Gastroesophageal sphincter (tissue), 3 donors: ENCODE results near the gene KIRREL2.

Source experiments
- CTCF ChIP-seq, 4 experiments: fragments of 200-600 bp in 2 of 4; fragments of 450-650 bp in 2 of 4; sonication (generic) in 1 of 4; IDR thresholded peaks; one replicate each; pipeline ENCODE4 v1.5.1; 2017 to 2019; ENCODE audit warnings: antibody characterized with exemption in 4 of 4, mild to moderate bottlenecking in 2 of 4, moderate library complexity in 2 of 4
- POLR2AphosphoS5 ChIP-seq: sonication (generic); formaldehyde crosslinking; IDR thresholded peaks from one replicate; pipeline ENCODE4 v1.6.1; 2017; ENCODE audit warnings: antibody characterized with exemption

GRCh38 chr19:35908010-35908441 lies 51.3 kb downstream of the KIRREL2 start, which contains the start of gene TYROBP:
- no peak for TF ChIP-seq CTCF (IDR thresholded peaks at IDR 0.05)
- TF ChIP-seq POLR2AphosphoS5: no peak
